SH-SY5Y (cell line): Measurements from ENCODE around the gene ASB6.

ENCODE experiments used
- GATA2 ChIP-seq: IDR thresholded peaks from 2 replicates; pipeline ENCODE4 v1.6.1; 2011; ENCODE audit warnings: mild to moderate bottlenecking, low read depth, low read length
- GATA3 ChIP-seq: IDR thresholded peaks from 2 replicates; pipeline ENCODE4 v1.6.1; 2011; ENCODE audit warnings: low read depth, mild to moderate bottlenecking, low read length, moderate library complexity

ASB6 gene

DNA sequence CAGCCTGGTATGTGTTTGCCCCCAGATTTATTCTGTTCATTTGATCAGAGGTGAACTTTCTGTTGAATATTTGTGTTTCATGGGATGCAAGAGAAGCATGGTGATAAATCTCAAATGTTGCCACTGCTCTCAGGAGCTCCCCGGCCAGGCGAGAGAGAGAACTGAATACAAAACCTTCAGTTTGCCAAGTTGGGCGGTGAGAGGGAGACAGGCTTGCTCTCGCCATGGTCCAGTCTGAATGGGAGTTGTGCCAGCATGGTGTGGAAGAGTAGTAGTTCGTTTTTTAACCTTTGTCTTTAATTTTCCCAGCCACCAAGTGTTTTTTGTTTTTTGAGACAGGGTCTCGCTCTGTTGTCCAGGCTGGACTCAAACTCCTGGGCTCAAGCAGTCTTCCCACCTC is 13.2 kb downstream of the ASB6 start:
- TF ChIP-seq GATA3 (no peak), GATA2 (no peak)

DNA sequence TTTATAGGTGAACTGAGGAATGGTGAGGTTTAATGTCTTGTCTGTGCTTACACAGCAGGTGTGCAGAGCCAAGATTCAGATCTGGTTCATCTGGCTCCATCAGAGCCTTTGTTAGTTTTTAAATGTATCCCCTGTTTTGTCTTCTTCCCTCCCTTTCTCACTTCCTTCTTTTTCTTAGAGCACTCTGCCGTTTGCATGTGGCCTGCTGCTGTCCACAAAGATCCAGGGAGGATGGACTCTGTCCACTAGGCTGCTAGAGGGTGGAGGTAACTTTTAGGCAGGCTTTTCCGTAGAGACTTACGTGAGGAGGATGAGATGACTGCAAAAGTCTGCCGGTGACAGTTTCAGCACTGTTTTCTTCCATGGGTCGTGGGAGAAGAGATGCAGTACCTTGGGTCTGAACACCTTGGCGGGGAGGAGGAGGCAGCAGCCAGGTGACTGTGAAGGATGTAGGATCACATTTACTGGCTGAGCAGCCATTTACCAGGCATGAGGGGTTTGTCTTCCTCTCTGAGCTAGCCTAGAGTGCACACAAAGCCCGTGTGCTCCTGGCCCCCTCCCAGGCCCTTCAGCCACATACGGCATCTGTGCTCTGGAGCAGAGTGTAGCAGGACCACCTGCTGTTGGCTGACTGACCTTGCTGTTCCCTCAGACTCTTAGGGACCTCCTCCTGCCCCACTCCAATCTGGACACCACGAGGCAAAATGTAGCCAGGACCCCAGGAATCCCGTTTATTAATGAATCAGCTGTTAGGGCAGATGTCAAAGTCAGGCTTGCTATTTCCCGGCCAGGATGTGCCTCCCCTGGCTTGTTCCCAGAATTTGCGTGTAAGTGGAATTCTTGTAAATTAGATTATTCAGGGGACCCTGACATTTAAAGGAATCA is 14.2 kb downstream of the ASB6 start:
- TF ChIP-seq GATA3: no peak
- TF ChIP-seq GATA2: no peak

DNA sequence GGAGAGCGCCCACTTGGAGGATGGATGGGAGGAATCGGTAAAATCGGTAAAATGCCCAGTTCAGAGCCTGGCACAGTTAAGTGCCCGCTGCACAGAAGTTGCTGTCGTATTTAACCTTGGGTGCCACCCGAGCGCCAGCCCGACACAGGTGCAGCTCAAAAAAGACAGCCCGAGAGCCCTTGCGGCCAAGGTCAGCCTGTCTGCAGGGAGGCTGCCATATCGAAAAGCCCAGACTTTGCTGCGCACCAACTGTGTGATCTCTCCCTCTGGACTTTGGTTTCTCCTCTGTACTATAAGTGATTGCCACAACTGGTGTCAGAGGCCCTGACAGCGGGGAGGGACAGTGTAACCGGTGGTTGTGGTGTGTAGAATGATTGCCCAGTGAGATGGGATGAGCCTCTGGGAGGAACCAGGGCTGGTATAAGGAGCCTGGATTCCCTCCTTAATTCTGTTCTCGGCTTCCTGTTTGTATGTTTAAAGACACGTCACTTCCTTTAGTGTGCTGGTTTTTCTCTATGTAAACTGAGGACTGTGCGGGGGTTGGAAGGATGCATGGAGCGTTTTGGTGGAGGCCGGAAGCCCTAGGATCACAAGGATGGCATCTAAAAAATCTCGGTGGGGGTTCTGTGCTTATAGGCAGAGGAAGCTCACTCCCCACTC is 15.2 kb downstream of the ASB6 start:
- TF ChIP-seq GATA2 (no peak), GATA3 (no peak)

DNA sequence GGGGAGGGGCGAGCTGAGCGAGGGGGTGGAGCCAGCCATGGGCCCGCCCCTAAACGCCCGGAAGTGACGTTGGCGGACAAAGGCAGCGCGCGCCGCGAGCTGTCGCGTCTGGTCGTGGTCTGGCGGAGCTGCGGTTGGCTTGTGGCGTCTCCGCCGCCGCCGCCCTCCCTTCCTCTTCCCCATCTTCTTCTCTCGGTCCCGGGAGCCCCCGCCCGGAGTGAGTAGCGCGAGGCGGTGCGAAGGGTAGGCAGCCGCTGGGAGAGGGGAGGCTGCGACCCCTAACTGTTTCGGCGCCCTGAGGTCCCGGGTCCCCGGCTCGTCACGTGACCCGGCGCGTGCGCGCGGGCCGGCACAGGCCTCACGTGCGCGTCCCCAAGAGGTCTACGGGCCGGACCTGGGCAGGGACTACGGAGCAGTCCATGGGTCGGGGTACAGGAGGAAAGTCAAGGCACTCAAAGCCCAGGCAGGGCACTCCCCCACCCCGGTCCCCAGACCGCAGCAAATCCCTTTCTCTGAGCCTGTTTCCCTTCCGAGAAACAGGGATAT is 15.8 kb downstream of the ASB6 start, which contains the start of gene NTMT1:
Gene NTMT1 (plus strand): TSS at position 85 of the 546 bp plus-strand sequence. CDS start 6,541 bp downstream, outside the sequence.
- TF ChIP-seq GATA2: no peak
- TF ChIP-seq GATA3: no peak

DNA sequence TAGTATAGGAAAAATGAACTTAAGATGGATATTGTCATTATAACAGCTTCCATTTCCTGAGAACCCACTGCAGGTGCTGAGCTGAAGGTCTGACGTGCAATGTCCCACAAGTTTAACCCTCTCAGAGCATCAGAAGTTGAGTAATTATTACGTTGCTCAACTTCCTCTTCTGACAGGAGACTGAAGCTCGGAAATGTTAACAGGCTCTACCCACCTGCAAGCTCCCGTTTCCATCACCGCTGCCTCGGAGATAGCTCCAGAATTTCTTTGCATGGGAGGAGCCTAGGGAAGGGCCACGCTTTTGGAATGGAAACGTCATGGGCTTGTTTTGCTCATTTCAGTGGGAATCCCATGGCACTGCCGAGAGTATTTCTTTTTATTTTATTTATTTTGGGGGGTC is 17.0 kb downstream of the ASB6 start:
- TF ChIP-seq GATA2 (no peak), GATA3 (no peak)

DNA sequence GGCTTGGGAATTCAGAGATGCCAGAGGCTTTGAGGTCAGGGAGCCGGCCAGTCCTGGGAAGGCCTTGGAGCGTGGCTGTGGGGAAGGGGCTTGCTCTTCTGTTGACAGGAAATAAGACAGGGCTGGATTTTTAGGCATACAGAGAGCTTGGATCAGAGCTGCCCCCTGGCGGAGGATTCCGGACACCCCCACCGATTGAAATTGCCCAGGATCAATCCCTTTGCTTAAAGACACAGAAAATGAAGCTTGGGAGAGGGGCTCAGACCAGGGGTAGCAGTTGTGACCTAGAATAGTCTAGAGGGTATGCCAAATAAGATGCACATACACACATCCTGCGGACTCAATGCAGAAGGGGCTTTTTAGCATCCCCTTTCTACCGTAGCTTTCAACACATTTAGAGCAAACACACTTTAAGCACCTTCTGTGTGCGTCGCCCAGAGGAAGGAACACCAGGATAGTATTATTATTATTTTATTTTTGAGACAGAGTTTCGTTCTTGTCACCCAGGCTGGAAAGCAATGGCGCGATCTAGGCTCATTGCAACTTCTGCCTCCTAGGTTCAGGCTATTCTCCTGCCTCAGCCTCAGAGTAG is 17.7 kb downstream of the ASB6 start:
- TF ChIP-seq GATA2 (no peak), GATA3 (no peak)

DNA sequence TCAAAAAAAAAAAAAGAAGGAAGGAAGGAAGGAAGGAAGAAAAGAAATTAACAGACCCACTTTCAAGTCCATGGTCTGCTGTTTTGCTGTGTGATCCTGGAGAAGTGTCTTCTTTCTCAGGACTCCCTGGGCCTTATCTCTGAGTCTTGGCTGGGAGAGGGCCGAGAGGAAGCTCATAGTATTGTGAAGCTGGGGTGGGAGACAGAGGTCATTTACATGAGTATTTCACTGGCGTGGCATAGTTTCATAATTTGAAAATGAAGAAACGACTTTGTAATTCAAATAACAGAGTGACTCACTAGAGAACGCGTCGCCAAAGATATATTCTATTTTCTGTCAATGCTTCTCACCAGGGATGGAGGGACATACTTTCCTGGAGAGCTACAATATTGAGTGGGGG is 18.6 kb downstream of the ASB6 start:
- TF ChIP-seq GATA2 (no peak), GATA3 (no peak)

DNA sequence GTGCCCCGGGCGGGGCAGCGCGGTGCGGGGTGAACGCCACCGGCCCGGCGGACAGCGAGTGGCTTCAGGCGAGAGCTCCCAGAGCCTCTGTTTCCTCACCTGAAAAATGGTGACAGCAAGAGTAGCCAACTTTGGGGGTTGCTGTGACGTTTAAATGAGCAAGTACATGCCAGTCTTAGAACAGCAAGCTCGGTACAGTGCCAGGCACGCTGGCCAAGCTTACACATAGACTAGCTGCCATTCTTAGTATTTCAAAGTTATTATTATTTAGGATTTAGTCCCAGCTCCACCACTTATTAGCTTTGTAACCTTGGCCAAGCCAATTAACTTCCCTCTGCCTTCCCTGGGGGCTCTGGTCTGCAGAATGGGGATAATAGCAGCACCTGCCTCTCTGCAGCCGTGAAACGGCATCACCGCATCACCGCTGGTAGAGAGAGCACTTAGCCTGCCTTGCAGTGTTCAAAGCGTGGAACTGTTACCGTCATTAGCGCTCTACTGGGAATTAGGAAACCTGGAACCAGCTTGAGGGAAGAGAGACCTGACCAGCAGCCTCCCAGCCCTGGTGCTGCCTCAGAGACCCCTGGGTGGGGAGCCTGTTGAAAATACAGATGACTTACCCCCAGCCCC is 21.2 kb downstream of the ASB6 start, which contains the start of gene C9orf50:
Gene C9orf50 (minus strand): TSS at position 433 of the 627 bp plus-strand sequence. CDS start 527 bp downstream, outside the sequence.
- TF ChIP-seq GATA2 (no peak), GATA3 (no peak)

DNA sequence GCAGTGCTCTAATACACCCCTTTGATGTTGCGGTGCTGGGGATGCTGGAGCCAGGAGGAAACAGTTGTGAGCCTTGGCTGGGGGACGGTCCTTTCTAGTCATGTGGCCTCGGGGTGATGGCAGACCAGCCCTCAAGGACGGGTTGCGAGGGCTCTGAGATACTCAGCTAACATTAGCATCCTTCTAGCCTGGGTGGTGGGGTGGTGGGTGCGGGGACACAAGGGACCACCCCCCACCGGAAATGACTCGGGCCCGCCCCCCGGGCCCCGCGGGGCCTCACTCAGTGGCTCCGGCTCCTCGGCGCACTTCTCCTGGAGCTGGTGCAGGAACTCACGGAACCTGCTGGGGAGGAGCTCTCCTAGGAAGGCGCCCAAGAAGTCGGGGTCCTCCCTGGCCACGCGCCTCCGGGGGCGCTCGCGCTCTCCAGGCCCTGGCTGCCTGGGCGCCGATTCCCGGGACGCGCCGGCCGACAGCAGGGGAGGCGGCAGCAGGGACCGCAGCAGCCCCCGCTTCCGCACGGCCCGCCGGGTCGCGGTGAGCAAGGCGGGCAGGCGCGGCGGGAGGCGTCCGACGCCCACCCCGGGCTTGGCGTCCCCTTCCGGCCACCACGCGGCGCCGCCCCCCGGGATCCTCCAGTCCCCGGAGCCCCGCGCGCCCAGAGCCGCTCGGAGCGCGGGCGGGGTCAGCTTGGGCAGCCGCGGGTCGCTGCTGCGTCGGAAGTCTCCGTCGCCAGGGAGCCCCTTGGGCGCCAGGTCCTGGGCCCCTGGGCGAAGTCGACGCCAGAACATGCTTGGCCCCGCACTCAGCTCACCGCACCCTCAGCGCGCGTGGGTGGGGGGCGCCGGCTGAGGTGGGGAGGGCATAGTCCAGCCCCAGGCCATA is 21.9 kb downstream of the ASB6 start:
- TF ChIP-seq GATA2: no peak
- TF ChIP-seq GATA3: no peak

DNA sequence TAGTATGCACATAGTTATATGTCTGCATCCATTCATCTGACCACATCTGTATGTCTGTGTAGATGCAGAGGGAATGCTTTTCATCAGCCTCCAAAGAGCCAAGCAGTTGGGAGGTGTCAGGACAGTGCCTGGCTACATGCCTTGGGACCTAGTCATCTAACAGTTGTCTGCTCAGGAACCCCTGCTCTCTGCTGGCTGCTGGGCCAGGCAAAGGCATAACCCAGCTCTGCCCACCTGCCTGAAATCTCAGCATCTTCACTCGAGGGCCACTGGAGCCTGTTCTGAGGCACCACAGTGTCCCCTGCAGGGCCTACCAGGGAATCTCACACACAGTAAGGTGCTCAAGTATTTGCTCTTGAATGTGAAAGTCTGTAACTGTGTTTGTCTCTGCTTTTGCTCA is 24.8 kb downstream of the ASB6 start:
- no peak for TF ChIP-seq GATA2
- no peak for TF ChIP-seq GATA3

DNA sequence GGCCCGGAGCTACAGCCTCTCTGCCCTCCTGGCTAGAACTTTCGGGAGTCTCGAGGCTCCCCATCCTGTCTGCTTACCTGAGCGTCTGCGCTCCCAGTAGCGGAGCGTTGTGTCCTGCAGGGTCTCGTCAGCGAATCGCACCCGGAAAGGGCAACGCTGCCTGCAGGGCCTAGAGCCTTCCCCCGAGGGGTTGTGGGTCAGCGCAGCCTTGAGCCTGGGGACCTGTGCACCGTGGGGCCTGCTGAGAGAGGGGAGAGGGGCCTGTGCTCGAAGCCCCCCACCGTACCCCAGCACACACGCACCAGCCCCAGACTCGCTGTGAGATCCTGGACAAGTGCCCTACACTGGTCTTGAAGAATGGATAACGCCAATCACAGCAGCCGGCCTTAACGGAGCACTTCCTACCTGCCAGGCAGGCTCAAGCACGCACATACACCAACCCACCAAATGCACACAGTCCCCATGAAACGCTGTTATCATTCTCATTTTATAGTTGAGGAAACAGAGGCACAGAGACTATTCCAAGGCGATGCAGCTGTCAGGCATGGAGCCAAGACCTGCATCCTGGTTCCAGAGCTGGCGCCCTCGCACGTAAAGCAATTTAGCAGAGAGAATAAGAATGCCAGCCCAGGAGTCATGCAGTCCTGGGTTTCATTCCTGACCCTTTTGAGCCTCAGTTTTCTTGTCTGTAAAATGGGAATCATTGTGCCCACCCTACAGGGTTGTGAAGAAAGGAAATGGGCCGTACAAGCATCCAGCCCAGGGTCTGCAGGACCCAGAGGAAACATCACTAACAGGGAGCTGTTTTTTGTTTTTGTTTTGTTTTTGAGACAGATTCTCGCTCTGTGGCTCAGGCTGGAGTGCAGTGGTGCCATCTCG is 26.3 kb downstream of the ASB6 start:
- TF ChIP-seq GATA3: no peak
- TF ChIP-seq GATA2: no peak

DNA sequence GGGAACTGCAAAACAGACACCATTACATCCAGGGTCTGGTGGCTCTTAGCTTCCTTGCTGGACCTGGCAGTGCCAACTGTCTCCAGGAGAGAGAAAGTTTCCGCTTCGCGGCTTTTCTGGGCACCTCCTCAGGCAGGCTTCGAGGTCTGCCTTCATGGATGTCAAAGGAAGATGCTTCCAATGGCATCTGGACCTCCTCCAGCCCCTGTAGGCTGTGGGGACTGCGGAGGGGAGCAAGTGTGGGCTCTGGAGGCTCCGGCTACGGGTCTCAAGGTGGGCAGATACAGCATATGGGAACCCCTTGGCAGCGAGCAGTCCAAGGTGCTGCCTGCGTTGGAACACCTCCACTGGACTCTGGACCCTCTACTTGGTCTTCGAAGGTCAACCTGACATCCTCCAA is 27.0 kb downstream of the ASB6 start:
- TF ChIP-seq GATA2: no peak
- TF ChIP-seq GATA3: no peak
